Forelimb muscle (tissue), 1 donor: Measurements from ENCODE around the gene RXRB. TPM values are rescaled to one million over a fixed set of nuclear protein-coding genes. Genes with fewer than 3 reads are reported as not detected.
"Not testable (repeated sequence)": the region's sequence is repeated elsewhere in the genome, so short reads cannot be mapped to it uniquely, and the experiment has no call there.

Experiments used
- DNase-seq: peaks from one replicate; pipeline ENCODE4 v3.0.0-alpha.2; 2013; ENCODE audit warnings: low read depth
- polyA plus RNA-seq: library from polyadenylated mRNA; unstranded; fragments of 120-200 nt; gene quantifications from one replicate; pipeline ENCODE4 v1.2.1, GENCODE V29; 2013; ENCODE audit not compliant: insufficient read length

The RXRB gene
- 40.7 TPM for polyA plus RNA-seq

DNA sequence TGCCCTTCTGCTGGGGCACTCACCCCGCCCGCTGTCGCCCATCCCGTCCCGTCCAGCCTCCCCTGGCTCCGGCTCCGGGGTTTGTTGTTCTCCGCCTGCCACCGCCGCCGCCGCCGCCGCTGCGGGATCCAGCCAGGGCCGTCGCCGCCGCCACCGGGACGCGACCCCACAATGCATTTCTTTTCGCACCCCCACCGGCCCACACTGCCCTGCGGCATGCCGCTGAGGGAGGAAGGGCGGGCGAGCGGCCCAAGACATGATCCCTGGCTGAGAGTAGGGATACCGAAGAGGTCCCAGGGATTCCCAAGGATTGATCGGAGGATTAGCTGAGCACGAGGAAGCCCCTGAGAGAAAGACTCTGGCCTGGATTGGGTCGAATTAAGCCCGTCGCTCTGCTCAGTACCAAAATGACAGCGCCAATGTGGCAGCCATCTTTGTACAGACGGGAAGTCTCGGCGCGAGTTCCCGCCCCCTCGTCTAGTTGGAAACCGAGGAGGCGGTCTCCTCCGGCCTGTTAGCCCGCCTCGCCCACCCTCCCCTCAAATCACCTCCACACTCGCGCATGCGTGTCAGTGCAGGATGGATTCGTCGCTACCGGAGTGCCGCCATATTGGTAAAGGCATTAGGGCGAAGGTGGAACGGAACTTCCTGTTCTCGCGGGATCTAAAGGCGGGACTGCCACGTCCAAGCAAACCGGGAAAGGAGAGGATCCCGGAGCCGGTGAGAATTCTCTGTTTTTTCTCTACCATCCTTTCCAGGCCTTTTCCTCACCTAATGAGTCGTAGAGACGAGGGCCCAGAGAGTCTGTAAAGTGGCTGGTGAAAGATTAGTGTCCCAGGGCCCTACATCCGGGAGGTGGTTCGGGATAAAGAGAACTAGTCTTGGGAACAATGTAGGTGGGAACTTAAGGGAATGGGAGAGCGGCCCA lies at the start of gene RXRB, which contains the start of gene SLC39A7:
TSS of gene RXRB (minus strand) at position 447 of the 928 bp plus-strand sequence. CDS start at position 258, 189 bp downstream.
TSS of gene SLC39A7 (plus strand) at position 649 of the 928 bp plus-strand sequence. CDS start 379 bp downstream, outside the sequence.
- peak; percentile 99 for DNase-seq

DNA sequence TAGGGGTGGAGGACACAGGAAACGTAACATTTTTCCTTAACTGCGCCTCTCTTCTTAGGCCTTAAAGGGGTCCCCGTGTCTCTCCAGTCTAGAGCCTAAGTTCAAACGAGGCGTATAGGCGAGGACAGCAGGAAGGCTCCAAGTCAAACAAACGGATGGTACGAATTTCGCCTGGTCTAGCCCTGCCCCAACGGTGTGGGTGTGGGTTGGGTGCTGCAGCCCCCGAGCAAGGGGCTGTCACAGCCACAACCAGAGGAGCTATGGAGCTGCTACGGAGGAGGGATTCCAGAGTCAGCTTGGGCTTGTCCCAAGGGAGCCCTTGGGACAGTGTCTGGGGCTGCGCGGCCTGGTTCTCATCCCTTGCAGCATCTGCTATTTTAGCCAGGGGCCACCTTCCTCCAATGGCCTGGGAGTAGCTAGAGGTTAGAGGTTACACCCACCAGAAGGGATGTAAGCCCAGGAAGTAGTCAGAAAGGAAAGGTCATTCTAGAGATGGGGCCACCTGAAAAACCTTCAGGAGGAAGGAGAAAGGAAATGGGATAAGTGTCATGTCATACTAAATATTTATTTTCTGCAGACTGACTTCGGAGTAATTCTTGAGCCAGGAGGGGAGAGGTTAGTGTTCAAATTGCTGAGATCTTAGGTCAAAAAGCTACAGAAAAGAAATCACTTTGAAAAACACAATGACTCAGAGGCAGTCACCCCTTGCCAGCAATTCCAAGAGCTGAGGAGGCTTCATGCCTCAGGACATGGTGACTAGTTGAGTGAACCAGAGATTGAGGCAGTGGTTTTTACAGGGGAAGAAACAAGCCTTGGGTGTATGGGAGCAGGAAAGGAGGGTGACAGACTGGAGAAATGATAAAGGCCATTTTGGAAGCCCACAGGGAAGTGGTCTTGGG lies 49.5 kb upstream of the RXRB start:
- DNase-seq = no peak

DNA sequence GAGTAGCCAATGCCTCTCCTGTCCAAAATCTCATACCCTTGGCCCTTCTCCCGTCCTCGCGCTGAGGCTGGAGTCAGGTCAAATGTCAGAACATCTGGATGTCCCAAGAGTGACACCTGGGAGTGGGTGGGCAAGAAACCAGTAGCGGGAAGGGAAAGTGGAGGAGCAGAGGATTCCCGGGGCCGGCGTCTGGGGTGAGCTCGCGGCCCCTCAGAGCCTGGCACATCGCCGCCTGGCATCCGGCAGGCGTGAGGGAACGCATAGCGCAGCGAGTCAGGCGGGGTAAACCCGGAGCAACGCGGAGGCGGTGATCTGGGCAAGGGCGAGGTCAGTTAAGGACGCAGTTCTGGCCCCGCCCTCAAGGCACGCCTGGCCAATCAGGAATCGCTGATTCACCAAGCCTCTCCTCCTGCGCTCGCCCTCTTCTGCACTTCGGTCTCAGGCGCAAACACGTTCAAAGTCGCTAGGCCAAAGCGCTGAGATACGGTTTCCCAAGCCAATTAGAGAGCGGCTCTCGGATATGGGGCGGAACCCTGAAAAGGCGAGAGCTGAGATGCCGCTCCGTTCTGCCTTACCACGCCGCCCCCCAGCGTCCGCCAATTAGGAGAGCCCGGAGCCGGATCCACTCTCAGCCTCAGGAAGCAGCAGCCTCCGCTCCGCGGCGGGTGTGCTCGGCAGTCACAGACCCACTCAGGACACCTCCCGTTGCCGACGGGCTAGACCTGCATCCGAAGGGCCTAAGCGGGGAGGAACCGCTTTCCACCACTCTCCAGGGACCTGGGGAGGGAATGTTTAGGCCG lies 48.7 kb upstream of the RXRB start:
- peak; percentile 98 for DNase-seq

DNA sequence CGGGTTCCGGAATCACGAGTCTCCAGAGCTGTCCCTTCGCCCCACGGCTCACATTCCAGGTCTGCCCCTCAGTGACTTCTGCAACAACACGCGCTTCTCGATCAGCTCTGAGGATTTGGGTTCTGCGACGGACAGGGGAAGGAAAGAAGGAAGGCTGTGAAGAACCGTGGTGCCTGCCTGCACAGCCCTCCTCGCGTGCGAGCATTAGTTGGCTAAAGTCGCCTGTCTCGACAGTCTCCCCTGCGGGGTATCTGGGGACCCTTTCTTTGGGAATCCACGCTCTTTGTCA lies 48.1 kb upstream of the RXRB start:
- DNase-seq = no peak

DNA sequence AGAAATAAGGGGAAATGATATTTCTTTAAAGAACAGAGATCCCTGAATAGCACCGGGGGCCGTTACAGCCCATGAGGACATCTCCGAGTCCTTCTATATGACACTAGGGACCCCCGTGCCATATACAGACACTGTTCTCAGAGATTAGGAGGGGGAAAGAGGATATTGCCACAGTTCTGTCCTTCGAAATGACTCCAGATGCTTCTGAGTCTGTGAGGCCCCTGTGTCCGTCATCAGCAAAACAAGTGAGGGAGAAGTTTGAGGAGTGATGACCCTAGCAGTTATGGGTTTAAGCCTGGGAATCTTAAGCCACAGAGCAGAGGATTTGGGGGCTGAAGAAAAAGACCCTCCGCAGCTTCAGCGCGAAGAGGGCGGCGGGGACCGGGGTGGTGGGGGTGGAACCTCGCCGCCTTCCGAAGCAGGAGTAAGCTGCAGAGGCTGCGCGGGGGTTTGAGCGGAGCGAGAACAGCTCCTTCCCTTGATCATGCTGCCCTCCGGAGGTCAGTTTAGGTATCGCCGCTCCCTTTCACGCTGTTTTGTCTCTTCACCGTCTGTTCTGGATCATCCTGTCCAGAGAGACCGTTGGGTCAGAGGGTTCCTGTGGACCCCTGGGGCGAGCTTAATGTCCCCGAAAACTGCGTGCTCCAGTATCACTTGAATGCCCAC lies 47.6 kb upstream of the RXRB start:
- peak; percentile 79 for DNase-seq

DNA sequence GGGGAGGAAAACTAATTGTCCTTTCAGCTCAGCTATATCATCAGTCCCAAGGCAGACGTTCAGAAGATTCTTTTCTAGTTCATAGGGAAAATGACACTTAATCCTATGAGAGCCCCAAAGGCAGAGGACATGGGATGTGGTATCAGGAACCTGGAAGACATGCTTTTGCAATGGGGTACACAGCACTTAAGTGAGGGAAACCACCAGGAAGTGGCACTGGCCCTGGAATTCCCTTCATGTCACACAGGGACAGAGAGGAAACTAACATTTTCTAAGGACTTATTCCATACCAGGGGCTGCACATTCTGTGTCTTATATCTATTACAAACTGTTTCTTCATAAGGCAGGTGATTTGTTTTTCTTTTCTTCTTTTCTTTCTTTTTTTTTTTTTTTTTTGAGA lies 43.0 kb upstream of the RXRB start:
- no peak for DNase-seq

DNA sequence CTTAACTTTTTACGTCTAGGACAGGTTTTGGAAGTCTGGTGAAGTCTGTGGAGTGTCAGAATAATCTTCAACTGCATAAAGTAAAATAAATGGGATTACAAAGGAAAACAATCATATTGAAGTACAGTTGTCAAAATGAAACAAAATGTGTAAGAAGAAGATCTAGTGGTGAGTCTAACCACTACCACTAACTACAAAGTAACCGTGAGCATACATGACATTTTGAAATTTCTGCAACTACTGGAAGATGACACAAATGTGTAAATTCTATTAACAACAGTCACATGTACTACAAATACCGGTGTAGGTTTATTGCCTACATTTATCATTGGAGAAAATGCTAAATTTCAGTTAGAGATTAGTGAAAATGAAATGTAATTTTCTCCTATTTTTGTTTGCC lies 41.5 kb upstream of the RXRB start:
- no peak for DNase-seq

DNA sequence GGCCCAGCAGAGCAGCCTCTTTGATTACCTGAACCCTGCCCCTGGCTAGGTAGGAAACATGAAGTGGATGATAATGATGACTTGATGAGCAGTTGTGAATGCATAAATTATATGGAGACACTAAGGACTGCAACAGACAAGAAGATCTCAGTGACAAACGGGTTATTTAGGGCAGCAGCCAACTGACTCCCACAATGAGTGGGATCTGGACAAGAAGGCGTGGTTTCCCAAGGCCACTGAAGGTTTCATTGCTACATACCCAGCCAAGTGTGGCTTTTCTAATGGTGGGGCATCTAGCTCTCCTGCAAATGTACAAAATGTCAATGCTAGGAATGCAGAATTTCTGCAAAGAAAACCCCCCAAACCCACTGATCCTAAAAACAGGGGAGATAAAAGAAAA lies 37.3 kb upstream of the RXRB start:
- DNase-seq = no peak

DNA sequence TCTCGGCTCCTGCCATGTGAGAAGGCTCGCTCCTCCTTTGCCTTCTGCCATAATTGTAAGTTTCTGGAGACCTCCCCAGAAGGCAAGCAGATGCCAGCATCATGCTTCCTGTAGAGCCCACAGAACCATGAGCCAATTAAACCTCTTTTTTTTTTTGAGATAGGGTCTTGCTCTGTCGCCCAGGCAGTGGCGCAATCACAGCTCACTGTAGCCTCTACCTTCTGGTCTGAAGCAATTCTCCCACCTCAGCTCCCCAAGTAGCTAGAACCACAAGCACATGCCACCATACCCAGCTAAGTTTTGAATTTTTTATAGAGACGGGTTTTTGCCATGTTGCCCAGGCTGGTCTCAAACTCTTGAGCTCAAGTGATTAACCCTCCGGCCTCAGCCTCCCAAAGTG lies 36.4 kb upstream of the RXRB start:
- no peak for DNase-seq

DNA sequence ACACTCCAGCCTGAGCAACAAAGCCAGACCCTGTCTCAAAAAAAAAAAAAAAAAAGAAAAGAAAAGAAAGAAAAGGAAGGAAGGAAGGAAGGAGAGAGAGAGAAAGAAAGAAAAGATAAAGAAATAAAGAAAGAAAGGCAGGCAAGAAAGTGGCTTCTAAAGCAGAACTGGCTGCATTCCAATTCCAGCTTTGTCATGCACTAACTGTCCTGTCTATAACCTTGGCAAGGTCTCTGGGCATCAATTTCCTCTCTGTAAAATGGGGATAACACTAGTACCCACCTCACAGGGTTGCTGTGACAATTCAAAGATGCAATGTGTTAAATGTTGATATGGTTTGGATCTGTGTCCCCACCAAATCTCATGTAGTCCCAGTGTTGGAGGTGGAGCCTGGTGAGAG lies 35.9 kb upstream of the RXRB start:
- no peak for DNase-seq

DNA sequence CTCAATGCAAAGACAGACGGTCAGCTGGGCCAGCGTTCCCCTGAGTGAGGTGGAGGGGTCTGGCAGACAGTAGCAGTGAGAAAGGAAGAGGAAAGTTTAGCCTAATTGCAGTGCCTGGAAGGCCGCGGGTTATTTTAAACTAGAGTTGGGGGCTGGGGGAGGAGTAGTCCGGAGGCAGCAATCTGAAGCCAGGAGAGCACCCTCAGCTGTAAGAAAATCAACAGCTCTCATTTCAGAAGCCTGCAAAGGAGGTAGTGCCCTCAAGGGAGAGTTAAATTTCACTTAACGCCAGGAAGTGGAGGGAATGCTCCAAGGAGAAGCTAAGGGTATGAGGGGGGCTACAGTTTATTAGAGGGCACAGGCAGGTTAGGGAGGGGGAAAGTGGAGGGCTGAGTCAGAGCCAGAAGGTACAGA lies 34.8 kb upstream of the RXRB start:
- no peak for DNase-seq

DNA sequence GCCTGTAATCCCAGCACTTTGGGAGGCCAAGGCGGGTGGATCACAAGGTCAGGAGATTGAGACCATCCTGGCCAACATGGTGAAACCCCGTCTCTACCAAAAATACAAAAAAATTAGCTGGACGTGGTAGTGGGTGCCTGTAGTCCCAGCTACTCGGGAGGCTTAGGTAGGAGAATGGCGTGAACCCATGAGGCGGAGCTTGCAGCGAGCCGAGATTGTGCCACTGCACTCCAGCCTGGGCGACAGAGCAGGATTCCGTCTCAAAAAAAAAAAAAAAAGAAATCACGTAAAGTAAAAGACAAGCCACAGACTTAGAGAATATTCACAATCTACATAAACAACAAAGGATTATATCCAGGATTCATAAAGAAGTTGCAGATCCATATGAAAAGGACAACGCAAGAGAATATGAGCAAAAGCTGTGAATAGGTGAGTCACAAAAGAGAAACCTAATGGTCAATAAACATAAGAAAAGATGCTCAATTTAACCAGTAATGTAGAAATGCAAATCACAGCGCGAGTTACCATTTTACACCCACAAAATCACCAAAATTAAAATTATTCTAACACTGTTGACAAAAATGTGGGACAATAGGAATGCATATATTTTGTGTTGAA lies 26.1 kb upstream of the RXRB start:
- DNase-seq = not testable (repeated sequence)

DNA sequence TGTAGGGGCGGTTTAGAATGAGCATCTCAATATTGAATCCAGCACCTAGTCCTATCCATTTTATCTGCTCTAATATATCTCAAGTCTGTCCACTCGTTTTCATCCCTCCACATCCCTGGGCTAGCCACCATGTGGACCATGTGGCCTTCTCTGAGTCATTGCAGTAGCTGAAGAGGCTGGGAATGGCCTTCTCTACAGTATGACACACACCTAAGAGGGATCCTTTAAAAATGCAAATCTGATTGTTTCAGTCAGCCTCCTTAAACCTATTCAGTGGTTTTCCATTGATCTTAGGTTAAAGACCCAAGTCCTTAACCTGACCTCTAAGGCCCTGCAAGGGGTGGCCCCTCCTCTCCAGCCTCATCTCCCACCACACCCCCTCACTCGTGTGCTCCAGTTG lies 17.2 kb upstream of the RXRB start:
- no peak for DNase-seq

DNA sequence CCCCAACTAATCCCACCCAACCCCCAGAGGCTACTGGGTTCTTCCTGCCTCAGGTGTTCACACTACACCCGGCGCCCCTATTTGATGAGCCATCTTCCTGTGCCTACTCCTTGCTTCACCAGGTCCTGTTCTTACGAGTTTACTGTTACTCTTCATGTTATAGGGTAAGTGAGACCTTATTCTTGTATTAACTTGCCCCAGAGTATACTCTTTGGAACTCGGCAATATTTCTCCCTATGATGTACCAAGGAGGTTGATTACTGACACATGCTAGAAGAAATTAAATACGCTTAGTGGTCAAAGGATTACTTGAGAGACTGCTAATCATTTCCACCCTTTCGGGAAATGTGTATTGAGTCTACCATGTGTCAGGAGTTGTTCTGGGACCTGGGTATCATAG lies 16.8 kb upstream of the RXRB start:
- no peak for DNase-seq

DNA sequence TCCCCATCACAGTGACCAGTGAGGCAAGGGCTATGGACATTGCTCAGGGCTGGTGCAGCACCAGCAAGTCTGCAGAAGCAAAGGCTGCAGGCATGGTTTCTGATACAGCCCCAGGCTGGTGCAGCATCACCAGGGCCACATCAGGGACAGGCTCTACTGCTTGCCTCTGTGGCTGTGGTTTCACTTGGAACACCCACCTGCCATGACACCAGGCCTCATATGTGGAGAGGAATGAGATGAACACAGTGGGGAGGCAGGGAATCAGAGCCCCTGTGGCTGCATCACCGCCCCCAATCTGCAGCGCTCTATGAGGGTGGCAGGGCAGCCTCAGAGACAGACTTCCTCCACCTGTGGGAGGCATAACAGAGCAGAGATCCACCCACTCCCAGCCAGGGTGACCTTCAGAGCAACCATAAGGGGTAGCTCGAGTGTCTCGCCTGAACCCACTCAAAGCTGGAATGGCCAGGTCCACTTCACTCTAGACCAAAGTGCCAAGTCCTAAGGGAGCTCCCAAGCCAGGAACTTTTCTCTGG lies 15.7 kb upstream of the RXRB start:
- no peak for DNase-seq

DNA sequence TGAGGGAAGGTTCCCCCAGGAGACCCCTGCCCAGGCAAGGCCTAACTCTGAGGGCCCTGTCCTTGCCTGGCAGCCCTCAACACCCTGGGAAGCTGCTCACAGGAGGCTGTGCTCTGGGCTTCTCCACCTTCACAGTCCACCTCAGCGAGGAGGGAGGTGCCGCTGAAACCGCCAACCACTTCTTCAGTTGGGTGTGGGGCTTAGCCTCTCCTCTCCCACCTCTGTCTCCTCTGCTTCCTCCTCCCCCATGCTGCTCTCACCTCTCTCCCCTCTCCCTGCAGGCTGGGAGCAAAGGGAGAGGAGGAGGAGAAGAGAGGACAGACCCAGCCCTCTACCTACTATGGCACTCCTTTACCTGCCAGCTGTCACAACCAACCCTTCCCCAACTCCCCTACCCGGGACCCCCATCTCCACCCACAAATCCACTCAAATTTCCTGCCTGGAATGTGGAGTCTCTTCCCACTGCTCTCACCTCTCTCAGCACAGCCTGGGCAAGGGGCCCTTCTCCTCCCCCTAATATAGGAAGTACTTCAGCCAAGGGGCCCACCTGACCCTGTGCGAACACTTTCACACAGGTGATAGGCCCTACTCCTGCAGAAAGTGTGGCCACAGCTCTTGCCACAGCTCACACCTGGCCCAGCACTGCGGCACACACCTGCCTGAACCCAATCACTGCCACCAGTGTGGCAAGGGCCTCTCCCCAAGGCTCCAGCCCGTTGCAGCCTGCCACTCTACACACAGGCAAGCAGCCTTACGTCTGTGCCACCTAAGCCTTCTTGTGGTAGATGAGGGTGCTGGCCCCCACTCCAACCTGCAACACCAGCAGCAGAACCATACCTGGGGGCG lies 15.0 kb upstream of the RXRB start:
- no peak for DNase-seq

DNA sequence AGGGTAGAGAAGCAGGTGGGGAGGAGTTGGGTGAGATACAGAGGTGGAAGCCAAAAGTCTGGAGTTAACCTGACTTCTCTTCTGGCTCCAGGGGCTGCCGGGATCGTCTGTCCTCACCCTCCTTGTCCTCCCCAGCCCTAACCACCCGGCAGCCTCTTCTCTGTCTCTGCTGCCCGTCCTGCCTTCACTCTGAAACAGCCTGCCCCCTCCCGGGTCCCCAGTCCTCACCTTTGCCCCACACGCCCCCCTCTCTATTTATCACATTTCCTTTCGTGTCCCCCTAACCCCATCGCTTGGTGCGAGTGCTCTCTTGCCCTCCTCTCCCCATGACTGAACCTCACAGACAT lies 13.5 kb upstream of the RXRB start:
- no peak for DNase-seq

DNA sequence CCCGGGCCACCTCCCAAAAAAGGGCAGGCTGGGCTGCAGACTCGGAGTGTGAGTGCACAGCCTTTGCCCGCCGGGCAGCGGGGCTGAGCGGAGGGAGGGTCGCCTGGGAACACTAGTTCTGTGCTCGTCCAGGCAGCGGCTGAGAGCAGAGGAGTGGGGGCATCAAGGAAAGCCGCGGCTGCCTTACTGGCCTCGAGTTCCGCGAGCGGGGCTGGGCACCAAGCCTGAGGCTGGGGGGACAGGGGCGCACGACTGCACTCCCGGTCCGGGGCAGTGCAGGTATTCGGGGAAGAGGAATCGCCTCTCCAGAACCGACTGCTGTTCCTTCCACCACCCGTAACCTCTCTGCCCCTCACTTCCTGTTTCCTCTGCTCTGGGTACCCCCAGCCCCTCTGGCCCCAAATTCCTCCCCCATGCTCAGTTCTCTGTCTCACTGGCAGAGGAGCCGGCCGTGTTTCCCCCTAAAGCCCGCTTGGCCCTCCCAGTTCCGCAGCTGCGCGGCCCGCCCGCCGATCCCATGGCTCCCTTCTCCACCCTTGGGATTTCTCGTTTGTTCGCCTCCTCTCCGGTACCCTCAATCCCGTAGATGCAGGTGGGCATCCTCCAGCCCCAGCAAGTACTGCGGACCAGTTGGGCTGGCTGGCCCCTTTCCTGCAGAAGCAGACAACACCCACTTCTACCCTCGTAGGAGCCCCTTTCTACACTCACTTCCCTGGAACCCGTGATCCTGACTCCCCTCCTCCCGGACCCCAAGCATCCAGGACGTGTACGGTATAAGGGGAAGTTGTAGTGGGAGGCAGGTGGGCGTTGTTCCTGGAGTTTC lies 12.9 kb upstream of the RXRB start:
- DNase-seq = no peak

DNA sequence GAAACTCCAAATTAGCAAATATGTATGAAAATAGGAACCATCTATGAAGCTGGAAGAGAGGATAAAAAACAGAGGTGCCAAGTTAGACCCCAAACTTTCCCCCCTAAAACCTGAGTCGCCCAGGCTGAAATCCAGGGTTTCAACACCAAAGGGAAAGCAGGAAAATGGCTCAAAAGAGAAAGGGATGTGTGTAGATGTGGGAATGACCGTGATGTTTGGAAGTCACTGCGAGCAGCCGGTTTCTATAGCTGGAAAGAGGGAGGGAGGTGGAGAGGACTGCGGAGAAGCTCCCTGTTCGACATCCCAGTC lies 12.3 kb upstream of the RXRB start:
- no peak for DNase-seq
